WTC11 (cell line): ENCODE measurements around the gene FA2H. TPM values are rescaled to one million over a fixed set of nuclear protein-coding genes. Genes with fewer than 3 reads are reported as not detected.

ENCODE experiments used
- ATAC-seq: fragments of 200-7000 bp; cut with Tn5 transposase; 2 replicates; pipeline ENCODE4 v1.10.0; 2021; ENCODE audit warnings: mild to moderate bottlenecking, moderate library complexity
- CTCF ChIA-PET: fragments of 300-600 bp; sonication (Branson Sonifier 250); formaldehyde crosslinking; loops from one replicate; lab custom pipeline; 2021; ENCODE audit warnings: antibody characterized with exemption; lab: Charles Lee
- POLR2A ChIA-PET: fragments of 350-600 bp; sonication (Branson Sonifier 250); formaldehyde crosslinking; loops from one replicate; lab custom pipeline; 2021; ENCODE audit warnings: antibody characterized with exemption; lab: Charles Lee
- DNase-seq: peaks from one replicate; pipeline ENCODE4 v3.0.0; 2021; ENCODE audit warnings: low spot score
- H3K27ac Mint-ChIP-seq: 2 replicates; pipeline ENCODE4 v1.8.0; 2021; ENCODE audit warnings: mixed read lengths
- H3K27me3 Mint-ChIP-seq: 2 replicates; pipeline ENCODE4 v1.8.0; 2021; ENCODE audit warnings: low read depth, mild to moderate bottlenecking, moderate library complexity, mixed read lengths
- H3K36me3 Mint-ChIP-seq: 2 replicates; pipeline ENCODE4 v1.8.0; 2021; ENCODE audit warnings: mixed read lengths
- H3K4me1 Mint-ChIP-seq: 2 replicates; pipeline ENCODE4 v1.8.0; 2022; ENCODE audit warnings: mixed read lengths
- H3K4me3 Mint-ChIP-seq: 2 replicates; pipeline ENCODE4 v1.8.0; 2021; ENCODE audit warnings: mild to moderate bottlenecking, moderate library complexity, mixed read lengths
- H3K9me3 Mint-ChIP-seq: 2 replicates; pipeline ENCODE4 v1.8.0; 2021; ENCODE audit warnings: mixed read lengths
- CBFB ChIP-seq: sonication (generic); formaldehyde crosslinking; IDR thresholded peaks from 2 replicates; pipeline ENCODE4 v1.8.1; 2022; ENCODE audit warnings: mild to moderate bottlenecking, low read depth, missing genetic modification reagents
- CREM ChIP-seq: sonication (generic); formaldehyde crosslinking; IDR thresholded peaks from 2 replicates; pipeline ENCODE4 v1.8.1; 2022; ENCODE audit warnings: mild to moderate bottlenecking, missing genetic modification reagents, moderate library complexity
- EMX1 ChIP-seq: fragments of 250-450 bp; sonication (Bioruptor Pico); IDR thresholded peaks from 2 replicates; pipeline ENCODE4 v1.8.0; 2021; ENCODE audit warnings: mild to moderate bottlenecking
- FOXJ3 ChIP-seq: sonication (generic); formaldehyde crosslinking; IDR thresholded peaks from 2 replicates; pipeline ENCODE4 v1.9.0; 2021; ENCODE audit warnings: missing genetic modification reagents, mild to moderate bottlenecking, borderline replicate concordance
- MXD4 ChIP-seq: fragments of 250-450 bp; sonication (Bioruptor Pico); IDR thresholded peaks from 2 replicates; pipeline ENCODE4 v1.8.0; 2021; ENCODE audit warnings: mild to moderate bottlenecking, moderate library complexity, borderline replicate concordance
- MYBL2 ChIP-seq: sonication (generic); formaldehyde crosslinking; IDR thresholded peaks from 2 replicates; pipeline ENCODE4 v1.8.1; 2023; ENCODE audit warnings: mild to moderate bottlenecking, moderate library complexity, missing genetic modification reagents
- NFYB ChIP-seq: sonication (generic); formaldehyde crosslinking; conservative IDR thresholded peaks from 2 replicates; pipeline ENCODE4 v1.8.0; 2022; ENCODE audit warnings: low read depth, missing genetic modification reagents
- NR2C2 ChIP-seq: sonication (generic); formaldehyde crosslinking; IDR thresholded peaks from 2 replicates; pipeline ENCODE4 v1.8.0; 2022; ENCODE audit warnings: mild to moderate bottlenecking, missing genetic modification reagents
- RELA ChIP-seq: sonication (generic); formaldehyde crosslinking; IDR thresholded peaks from 2 replicates; pipeline ENCODE4 v1.8.1; 2022; ENCODE audit warnings: missing genetic modification reagents, mild to moderate bottlenecking, borderline replicate concordance
- SP1 ChIP-seq: sonication (generic); formaldehyde crosslinking; conservative IDR thresholded peaks from 2 replicates; pipeline ENCODE4 v1.8.1; 2022; ENCODE audit warnings: missing genetic modification reagents
- TEAD4 ChIP-seq: sonication (generic); formaldehyde crosslinking; IDR thresholded peaks from 2 replicates; pipeline ENCODE4 v1.8.0; 2022; ENCODE audit warnings: mild to moderate bottlenecking, missing genetic modification reagents
- ZNF121 ChIP-seq: sonication (generic); formaldehyde crosslinking; IDR thresholded peaks from 2 replicates; pipeline ENCODE4 v1.8.0; 2023; ENCODE audit warnings: missing genetic modification reagents
- ZNF138 ChIP-seq: sonication (generic); formaldehyde crosslinking; conservative IDR thresholded peaks from 2 replicates; pipeline ENCODE4 v1.8.1; 2022; ENCODE audit warnings: mild to moderate bottlenecking, moderate library complexity, missing genetic modification reagents
- ZNF396 ChIP-seq: fragments of 250-450 bp; sonication (Bioruptor Pico); IDR thresholded peaks from 2 replicates; pipeline ENCODE4 v1.8.0; 2021; ENCODE audit warnings: mild to moderate bottlenecking, moderate library complexity, borderline replicate concordance
- total RNA-seq: library from RNA; stranded (reverse); gene quantifications from 3 replicates; pipeline ENCODE4 v1.2.3, GENCODE V29; 2021
- TF ChIP-seq, protein P1 (sequence below): sonication (generic); formaldehyde crosslinking; IDR thresholded peaks from 2 replicates; pipeline ENCODE4 v1.8.1; 2023; ENCODE audit warnings: mild to moderate bottlenecking, moderate library complexity, missing genetic modification reagents
- TF ChIP-seq, protein P2 (sequence below): sonication (generic); formaldehyde crosslinking; IDR thresholded peaks from 2 replicates; pipeline ENCODE4 v1.8.1; 2022; ENCODE audit warnings: low read depth, missing genetic modification reagents, borderline replicate concordance
- TF ChIP-seq, protein P3 (sequence below): sonication (generic); formaldehyde crosslinking; IDR thresholded peaks from 2 replicates; pipeline ENCODE4 v1.8.1; 2023; ENCODE audit warnings: mild to moderate bottlenecking, missing genetic modification reagents, moderate library complexity
- TF ChIP-seq, protein P4 (sequence below): sonication (generic); formaldehyde crosslinking; IDR thresholded peaks from 2 replicates; pipeline ENCODE4 v1.8.0; 2023; ENCODE audit warnings: missing genetic modification reagents
- TF ChIP-seq, protein P5 (sequence below): sonication (generic); formaldehyde crosslinking; IDR thresholded peaks from 2 replicates; pipeline ENCODE4 v1.8.1; 2023; ENCODE audit warnings: mild to moderate bottlenecking, missing genetic modification reagents, borderline replicate concordance
- TF ChIP-seq, protein P6 (sequence below): sonication (generic); formaldehyde crosslinking; IDR thresholded peaks from 2 replicates; pipeline ENCODE4 v1.8.1; 2022; ENCODE audit warnings: missing genetic modification reagents, borderline replicate concordance
- TF ChIP-seq, protein P7 (sequence below): sonication (generic); formaldehyde crosslinking; IDR thresholded peaks from 2 replicates; pipeline ENCODE4 v1.8.0; 2022; ENCODE audit warnings: mild to moderate bottlenecking, missing genetic modification reagents
- TF ChIP-seq, protein P8 (sequence below): fragments of 250-450 bp; sonication (Bioruptor Pico); IDR thresholded peaks from 2 replicates; pipeline ENCODE4 v1.8.0; 2021; ENCODE audit warnings: mild to moderate bottlenecking

FA2H gene
- total RNA-seq, 1 experiment from 2014 or later, result 10.9 TPM

DNA sequence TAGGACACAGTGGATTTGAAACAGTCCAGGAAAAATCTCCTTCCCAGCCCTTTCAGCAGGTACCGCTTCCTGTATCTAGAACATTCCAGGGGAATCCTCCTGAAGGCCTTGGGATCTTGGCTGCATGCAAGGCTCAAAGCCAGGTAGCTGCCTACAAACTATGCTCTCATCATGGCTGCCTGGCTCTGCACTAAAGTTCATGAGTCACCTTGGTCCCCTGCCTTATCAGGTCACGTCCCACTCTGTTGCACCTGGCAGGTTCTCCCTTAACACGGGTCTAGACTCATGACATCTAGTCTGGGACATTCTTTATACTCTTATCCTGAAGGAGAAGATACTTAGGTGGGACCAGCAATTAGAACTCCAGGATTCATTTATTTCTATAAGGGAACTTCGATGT lies 15.8 kb downstream of the FA2H start:
- Mint-ChIP-seq H3K27me3 (no peaks in the 10 kb centered on the region), H3K36me3 (no peaks in the 10 kb centered on the region), H3K4me3 (no peak overlapping the region), H3K9me3 (no peaks in the 10 kb centered on the region), H3K4me1 (peaks cover 4% of the 10 kb centered on the region; the same call in 1 of the 2 replicates), H3K27ac (no peak overlapping the region)
- ChIA-PET CTCF (interaction anchor here (1.0 to 1.2 kb wide), 2 partner anchors 15 to 32 kb away, joined by 3 to 4 read pairs; no protein-coding TSS in a partner anchor), POLR2A (no interaction called here)
- DNase-seq (no peak), ATAC-seq (no peak)
- TF ChIP-seq NR2C2 (no peak), EMX1 (CRISPR knock-in tag) (no peak), MYBL2 (CRISPR knock-in tag) (no peak), RELA (CRISPR knock-in tag) (no peak), FOXJ3 (CRISPR knock-in tag) (no peak), ZNF121 (CRISPR knock-in tag) (no peak), TEAD4 (CRISPR knock-in tag) (no peak), ZNF138 (CRISPR knock-in tag) (no peak), MXD4 (CRISPR knock-in tag) (no peak), NFYB (no peak), ZNF396 (no peak)
- TF ChIP-seq, protein P1, sequence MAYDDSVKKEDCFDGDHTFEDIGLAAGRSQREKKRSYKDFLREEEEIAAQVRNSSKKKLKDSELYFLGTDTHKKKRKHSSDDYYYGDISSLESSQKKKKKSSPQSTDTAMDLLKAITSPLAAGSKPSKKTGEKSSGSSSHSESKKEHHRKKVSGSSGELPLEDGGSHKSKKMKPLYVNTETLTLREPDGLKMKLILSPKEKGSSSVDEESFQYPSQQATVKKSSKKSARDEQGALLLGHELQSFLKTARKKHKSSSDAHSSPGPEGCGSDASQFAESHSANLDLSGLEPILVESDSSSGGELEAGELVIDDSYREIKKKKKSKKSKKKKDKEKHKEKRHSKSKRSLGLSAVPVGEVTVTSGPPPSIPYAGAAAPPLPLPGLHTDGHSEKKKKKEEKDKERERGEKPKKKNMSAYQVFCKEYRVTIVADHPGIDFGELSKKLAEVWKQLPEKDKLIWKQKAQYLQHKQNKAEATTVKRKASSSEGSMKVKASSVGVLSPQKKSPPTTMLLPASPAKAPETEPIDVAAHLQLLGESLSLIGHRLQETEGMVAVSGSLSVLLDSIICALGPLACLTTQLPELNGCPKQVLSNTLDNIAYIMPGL, result no peak
- TF ChIP-seq, protein P2, sequence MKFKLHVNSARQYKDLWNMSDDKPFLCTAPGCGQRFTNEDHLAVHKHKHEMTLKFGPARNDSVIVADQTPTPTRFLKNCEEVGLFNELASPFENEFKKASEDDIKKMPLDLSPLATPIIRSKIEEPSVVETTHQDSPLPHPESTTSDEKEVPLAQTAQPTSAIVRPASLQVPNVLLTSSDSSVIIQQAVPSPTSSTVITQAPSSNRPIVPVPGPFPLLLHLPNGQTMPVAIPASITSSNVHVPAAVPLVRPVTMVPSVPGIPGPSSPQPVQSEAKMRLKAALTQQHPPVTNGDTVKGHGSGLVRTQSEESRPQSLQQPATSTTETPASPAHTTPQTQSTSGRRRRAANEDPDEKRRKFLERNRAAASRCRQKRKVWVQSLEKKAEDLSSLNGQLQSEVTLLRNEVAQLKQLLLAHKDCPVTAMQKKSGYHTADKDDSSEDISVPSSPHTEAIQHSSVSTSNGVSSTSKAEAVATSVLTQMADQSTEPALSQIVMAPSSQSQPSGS (CRISPR knock-in tag), result no peak
- TF ChIP-seq, protein P3, sequence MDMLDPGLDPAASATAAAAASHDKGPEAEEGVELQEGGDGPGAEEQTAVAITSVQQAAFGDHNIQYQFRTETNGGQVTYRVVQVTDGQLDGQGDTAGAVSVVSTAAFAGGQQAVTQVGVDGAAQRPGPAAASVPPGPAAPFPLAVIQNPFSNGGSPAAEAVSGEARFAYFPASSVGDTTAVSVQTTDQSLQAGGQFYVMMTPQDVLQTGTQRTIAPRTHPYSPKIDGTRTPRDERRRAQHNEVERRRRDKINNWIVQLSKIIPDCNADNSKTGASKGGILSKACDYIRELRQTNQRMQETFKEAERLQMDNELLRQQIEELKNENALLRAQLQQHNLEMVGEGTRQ (CRISPR knock-in tag), result no peak
- TF ChIP-seq, protein P4, sequence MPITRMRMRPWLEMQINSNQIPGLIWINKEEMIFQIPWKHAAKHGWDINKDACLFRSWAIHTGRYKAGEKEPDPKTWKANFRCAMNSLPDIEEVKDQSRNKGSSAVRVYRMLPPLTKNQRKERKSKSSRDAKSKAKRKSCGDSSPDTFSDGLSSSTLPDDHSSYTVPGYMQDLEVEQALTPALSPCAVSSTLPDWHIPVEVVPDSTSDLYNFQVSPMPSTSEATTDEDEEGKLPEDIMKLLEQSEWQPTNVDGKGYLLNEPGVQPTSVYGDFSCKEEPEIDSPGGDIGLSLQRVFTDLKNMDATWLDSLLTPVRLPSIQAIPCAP (CRISPR knock-in tag), result no peak
- TF ChIP-seq, protein P5, sequence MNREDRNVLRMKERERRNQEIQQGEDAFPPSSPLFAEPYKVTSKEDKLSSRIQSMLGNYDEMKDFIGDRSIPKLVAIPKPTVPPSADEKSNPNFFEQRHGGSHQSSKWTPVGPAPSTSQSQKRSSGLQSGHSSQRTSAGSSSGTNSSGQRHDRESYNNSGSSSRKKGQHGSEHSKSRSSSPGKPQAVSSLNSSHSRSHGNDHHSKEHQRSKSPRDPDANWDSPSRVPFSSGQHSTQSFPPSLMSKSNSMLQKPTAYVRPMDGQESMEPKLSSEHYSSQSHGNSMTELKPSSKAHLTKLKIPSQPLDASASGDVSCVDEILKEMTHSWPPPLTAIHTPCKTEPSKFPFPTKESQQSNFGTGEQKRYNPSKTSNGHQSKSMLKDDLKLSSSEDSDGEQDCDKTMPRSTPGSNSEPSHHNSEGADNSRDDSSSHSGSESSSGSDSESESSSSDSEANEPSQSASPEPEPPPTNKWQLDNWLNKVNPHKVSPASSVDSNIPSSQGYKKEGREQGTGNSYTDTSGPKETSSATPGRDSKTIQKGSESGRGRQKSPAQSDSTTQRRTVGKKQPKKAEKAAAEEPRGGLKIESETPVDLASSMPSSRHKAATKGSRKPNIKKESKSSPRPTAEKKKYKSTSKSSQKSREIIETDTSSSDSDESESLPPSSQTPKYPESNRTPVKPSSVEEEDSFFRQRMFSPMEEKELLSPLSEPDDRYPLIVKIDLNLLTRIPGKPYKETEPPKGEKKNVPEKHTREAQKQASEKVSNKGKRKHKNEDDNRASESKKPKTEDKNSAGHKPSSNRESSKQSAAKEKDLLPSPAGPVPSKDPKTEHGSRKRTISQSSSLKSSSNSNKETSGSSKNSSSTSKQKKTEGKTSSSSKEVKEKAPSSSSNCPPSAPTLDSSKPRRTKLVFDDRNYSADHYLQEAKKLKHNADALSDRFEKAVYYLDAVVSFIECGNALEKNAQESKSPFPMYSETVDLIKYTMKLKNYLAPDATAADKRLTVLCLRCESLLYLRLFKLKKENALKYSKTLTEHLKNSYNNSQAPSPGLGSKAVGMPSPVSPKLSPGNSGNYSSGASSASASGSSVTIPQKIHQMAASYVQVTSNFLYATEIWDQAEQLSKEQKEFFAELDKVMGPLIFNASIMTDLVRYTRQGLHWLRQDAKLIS (CRISPR knock-in tag), result no peak

DNA sequence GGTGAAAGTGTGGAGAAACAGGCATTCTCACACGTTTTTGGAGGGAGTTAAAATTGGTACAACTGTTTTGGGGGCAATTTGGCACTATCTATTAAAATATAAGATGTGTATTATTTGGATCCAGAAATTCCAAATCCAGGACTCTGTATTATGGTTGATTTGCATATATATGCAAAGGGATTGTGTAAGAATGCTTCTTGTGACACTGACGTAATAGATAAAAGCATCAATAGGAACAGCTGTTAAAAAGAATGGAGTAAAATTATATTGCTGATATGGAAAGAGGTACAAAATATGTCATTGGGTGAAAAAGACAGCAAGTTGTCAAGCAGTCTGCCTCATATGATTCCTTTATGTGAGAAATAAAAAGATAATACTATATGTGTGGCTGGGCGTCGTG lies 17.3 kb downstream of the FA2H start:
- Mint-ChIP-seq H3K9me3 (no peaks in the 10 kb centered on the region), H3K4me1 (peaks cover 4% of the 10 kb centered on the region; the same call in 1 of the 2 replicates), H3K27me3 (no peaks in the 10 kb centered on the region), H3K27ac (no peak overlapping the region), H3K4me3 (no peak overlapping the region), H3K36me3 (no peaks in the 10 kb centered on the region)
- ATAC-seq (no peak), DNase-seq (no peak)
- ChIA-PET CTCF (interaction anchor here (1.0 kb wide), 1 partner anchor 490 kb away, joined by 3 read pairs; no protein-coding TSS in a partner anchor), POLR2A (no interaction called here)
- TF ChIP-seq, protein P6, sequence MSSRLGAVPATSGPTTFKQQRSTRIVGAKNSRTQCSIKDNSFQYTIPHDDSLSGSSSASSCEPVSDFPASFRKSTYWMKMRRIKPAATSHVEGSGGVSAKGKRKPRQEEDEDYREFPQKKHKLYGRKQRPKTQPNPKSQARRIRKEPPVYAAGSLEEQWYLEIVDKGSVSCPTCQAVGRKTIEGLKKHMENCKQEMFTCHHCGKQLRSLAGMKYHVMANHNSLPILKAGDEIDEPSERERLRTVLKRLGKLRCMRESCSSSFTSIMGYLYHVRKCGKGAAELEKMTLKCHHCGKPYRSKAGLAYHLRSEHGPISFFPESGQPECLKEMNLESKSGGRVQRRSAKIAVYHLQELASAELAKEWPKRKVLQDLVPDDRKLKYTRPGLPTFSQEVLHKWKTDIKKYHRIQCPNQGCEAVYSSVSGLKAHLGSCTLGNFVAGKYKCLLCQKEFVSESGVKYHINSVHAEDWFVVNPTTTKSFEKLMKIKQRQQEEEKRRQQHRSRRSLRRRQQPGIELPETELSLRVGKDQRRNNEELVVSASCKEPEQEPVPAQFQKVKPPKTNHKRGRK (CRISPR knock-in tag), result no peak
- TF ChIP-seq SP1 (CRISPR knock-in tag) (no peak), CREM (CRISPR knock-in tag) (no peak), CBFB (no peak)
- TF ChIP-seq, protein P7, sequence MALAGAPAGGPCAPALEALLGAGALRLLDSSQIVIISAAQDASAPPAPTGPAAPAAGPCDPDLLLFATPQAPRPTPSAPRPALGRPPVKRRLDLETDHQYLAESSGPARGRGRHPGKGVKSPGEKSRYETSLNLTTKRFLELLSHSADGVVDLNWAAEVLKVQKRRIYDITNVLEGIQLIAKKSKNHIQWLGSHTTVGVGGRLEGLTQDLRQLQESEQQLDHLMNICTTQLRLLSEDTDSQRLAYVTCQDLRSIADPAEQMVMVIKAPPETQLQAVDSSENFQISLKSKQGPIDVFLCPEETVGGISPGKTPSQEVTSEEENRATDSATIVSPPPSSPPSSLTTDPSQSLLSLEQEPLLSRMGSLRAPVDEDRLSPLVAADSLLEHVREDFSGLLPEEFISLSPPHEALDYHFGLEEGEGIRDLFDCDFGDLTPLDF (CRISPR knock-in tag), result no peak
- TF ChIP-seq, protein P8, sequence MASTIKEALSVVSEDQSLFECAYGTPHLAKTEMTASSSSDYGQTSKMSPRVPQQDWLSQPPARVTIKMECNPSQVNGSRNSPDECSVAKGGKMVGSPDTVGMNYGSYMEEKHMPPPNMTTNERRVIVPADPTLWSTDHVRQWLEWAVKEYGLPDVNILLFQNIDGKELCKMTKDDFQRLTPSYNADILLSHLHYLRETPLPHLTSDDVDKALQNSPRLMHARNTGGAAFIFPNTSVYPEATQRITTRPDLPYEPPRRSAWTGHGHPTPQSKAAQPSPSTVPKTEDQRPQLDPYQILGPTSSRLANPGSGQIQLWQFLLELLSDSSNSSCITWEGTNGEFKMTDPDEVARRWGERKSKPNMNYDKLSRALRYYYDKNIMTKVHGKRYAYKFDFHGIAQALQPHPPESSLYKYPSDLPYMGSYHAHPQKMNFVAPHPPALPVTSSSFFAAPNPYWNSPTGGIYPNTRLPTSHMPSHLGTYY (CRISPR knock-in tag), result no peak
